Ovary (tissue), 9 donors: Measurements from ENCODE around the gene ATP8B1. TPM values are rescaled to one million over a fixed set of nuclear protein-coding genes. Genes with fewer than 3 reads are reported as not detected.

Experiments
- DNase-seq, 5 donors: peaks; one replicate each; pipeline ENCODE4 v3.0.0-alpha.2; 2019 to 2020
- H3K27ac ChIP-seq, 2 donors: fragments of 200-600 bp; one replicate each; pipeline versions ENCODE4 v1.5.1 to v1.8.0; 2019 to 2022
- H3K27me3 ChIP-seq: fragments of 200-600 bp; one replicate; pipeline ENCODE4 v1.8.0; 2022
- H3K36me3 ChIP-seq: fragments of 200-600 bp; sonication (generic); one replicate; pipeline ENCODE4 v1.5.1; 2019
- H3K4me1 ChIP-seq: one replicate; pipeline ENCODE4 v1.8.1; 2013; ENCODE audit warnings: mild to moderate bottlenecking, moderate library complexity; ENCODE audit not compliant: insufficient read depth
- H3K4me3 ChIP-seq: fragments of 200-600 bp; sonication (generic); one replicate; pipeline ENCODE4 v1.5.1; 2017
- H3K9me3 ChIP-seq, 2 donors: fragments of 200-600 bp in 1 of 2; sonication (generic) in 1 of 2; one replicate each; pipeline versions ENCODE4 v1.5.1 to v1.8.1; 2013 to 2019; ENCODE audit warnings: mild to moderate bottlenecking in 1 of 2, moderate library complexity in 1 of 2
- EP300 ChIP-seq: sonication (generic); formaldehyde crosslinking; IDR thresholded peaks from one replicate; pipeline ENCODE4 v1.6.1; 2017; ENCODE audit warnings: antibody characterized with exemption
- POLR2A ChIP-seq: fragments of 450-650 bp; IDR thresholded peaks from one replicate; pipeline ENCODE4 v1.6.1; 2017; ENCODE audit warnings: antibody characterized with exemption, mild to moderate bottlenecking, moderate library complexity
- WGBS, 3 donors: extraction: QIAGEN DNeasy Blood & Tissue Kit in 1 of 3; methylation state at CpG; one replicate each; pipeline versions ENCODE4 v1.1.5 to v1.1.7; 2013 to 2017; 5-methylcytosine and 5-hydroxymethylcytosine counted together
- intact Hi-C, 4 donors: fragments of 100-400 bp; cut with DNase I; formaldehyde crosslinking; loops; one replicate each; pipeline versions ENCODE4 v1.11.0 to v1.15.1; 2022 to 2023
- polyA plus RNA-seq, 2 donors: library from polyadenylated mRNA; stranded (reverse); fragments of 200-250 nt in 1 of 2; fragments of 350-450 nt in 1 of 2; fragmentation: Illumina TruSeq in 1 of 2; extraction: RNeasy Lipid Tissue Mini Kit (QIAGEN cat#74804) in 1 of 2; gene quantifications; one replicate each; pipeline ENCODE4 v1.2.3, GENCODE V29; 2013 to 2014
- total RNA-seq, 7 donors: library from RNA; depleted of rRNA in 2 of 7; stranded (reverse); fragments of >200 nt in 2 of 7; fragmentation: NEBNext Ultra II Directional in 3 of 7; extraction: Animal tissue kit (Norgen Biotek cat#: 25700) in 3 of 7; gene quantifications; one replicate each; pipeline versions ENCODE4 v1.1.0 to v1.2.4, GENCODE V29; 2016 to 2023
- TF ChIP-seq, protein P1 (sequence below), 3 donors: fragments of 450-650 bp in 2 of 3; fragments of 200-600 bp in 1 of 3; IDR thresholded peaks; one replicate each; pipeline versions ENCODE4 v1.5.1 to v1.8.0; 2016 to 2022; ENCODE audit warnings: antibody characterized with exemption in 3 of 3, mild to moderate bottlenecking in 1 of 3
- donor health status: DM: no; HTN: no; CAD: no; lungs with moderate emphysema.
- donor health status: DM: no; HTN: no; CAD: no.
- donor health status: Bipolar disorder and iron deficiency.
- donor health status: DM: yes; HTN: yes; CAD: no.
- donor health status: DM: no; HTN: no; CAD: no.
- donor health status: DM: yes; HTN: yes; CAD: no.

Gene ATP8B1
- total and polyA plus RNA-seq, 9 donors, result 1.4 to 13.2 (median 5.2) TPM

DNA sequence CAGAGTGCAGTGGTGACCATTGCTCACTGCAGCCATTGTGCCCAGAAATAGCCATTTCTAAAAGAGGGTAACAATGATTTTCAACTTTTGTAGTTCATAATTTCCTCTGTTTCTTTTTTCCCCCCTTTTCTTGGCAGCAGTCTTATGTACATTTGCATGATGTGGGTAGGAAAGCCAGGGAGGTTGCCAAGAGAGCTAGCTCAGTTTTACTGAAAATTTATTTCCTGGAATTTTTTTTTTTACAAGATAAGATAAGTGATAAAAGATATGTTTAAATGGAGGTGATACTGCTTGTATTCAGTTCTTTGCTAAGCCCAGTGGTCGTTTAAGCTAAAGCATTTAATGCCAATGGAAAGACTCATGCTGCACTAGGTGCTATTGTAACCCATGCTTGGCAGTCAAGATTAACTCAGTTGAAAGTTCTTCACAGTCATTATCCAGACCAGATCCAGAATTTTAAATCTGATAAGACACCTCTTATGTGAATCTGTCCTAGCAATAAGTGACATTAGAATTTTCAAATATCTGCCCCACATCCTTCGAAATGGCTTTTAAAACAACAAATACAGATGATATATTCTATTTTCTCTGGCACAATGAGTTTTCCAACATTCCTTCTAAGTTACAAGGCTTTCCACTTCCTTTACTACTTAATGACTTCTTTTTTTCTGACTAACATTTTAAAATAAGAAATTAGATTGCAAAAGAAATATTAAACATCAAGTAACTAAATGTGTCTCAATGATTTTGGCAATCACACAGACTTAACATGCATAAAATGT lies 4.4 kb upstream of the ATP8B1 start:
- WGBS, 3 donors, result 8 to 19% (median 16%) methylated on average over 2 of the region's 2 CpGs
- Histone ChIP-seq H3K36me3 (no peaks in the 10 kb centered on the region), H3K9me3 (no peaks in the 10 kb centered on the region), H3K4me3 (no peak overlapping the region), H3K27ac (no peak overlapping the region), H3K27me3 (no peaks in the 10 kb centered on the region), H3K4me1 (peaks cover 4% of the 10 kb centered on the region)
- TF ChIP-seq POLR2A, result no peak
- TF ChIP-seq EP300, result no peak
- TF ChIP-seq, protein P1, sequence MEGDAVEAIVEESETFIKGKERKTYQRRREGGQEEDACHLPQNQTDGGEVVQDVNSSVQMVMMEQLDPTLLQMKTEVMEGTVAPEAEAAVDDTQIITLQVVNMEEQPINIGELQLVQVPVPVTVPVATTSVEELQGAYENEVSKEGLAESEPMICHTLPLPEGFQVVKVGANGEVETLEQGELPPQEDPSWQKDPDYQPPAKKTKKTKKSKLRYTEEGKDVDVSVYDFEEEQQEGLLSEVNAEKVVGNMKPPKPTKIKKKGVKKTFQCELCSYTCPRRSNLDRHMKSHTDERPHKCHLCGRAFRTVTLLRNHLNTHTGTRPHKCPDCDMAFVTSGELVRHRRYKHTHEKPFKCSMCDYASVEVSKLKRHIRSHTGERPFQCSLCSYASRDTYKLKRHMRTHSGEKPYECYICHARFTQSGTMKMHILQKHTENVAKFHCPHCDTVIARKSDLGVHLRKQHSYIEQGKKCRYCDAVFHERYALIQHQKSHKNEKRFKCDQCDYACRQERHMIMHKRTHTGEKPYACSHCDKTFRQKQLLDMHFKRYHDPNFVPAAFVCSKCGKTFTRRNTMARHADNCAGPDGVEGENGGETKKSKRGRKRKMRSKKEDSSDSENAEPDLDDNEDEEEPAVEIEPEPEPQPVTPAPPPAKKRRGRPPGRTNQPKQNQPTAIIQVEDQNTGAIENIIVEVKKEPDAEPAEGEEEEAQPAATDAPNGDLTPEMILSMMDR (IDR thresholded peaks at IDR 0.05), result no peak
- DNase-seq, result no peak
- intact Hi-C loops, result no loop called here

DNA sequence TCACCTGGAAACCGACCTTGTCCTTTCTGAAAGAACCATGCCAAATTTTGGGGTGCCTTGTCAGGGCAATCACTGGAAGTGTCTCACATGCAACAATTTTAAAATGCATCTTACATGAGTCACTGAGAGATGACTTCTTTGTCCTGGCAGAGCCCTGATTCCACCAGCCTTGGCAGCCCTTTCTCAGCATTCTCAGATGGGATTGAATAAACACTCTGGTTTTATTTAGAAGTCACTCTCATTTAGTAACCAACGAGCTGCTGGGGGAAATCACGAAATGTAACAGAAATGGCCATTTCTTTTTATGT lies 3.8 kb upstream of the ATP8B1 start:
- TF ChIP-seq EP300, result no peak
- no peak for TF ChIP-seq POLR2A
- TF ChIP-seq, protein P1 (IDR thresholded peaks at IDR 0.05), result no peak
- Histone ChIP-seq H3K36me3 (no peaks in the 10 kb centered on the region), H3K4me3 (no peak overlapping the region), H3K27ac (no peak overlapping the region), H3K9me3 (no peaks in the 10 kb centered on the region), H3K27me3 (no peaks in the 10 kb centered on the region), H3K4me1 (peaks cover 8% of the 10 kb centered on the region)
- WGBS, 3 donors, result 37 to 41% (median 38%) methylated on average over 3 of the region's 3 CpGs
- intact Hi-C loops, result no loop called here
- DNase-seq, result no peak

DNA sequence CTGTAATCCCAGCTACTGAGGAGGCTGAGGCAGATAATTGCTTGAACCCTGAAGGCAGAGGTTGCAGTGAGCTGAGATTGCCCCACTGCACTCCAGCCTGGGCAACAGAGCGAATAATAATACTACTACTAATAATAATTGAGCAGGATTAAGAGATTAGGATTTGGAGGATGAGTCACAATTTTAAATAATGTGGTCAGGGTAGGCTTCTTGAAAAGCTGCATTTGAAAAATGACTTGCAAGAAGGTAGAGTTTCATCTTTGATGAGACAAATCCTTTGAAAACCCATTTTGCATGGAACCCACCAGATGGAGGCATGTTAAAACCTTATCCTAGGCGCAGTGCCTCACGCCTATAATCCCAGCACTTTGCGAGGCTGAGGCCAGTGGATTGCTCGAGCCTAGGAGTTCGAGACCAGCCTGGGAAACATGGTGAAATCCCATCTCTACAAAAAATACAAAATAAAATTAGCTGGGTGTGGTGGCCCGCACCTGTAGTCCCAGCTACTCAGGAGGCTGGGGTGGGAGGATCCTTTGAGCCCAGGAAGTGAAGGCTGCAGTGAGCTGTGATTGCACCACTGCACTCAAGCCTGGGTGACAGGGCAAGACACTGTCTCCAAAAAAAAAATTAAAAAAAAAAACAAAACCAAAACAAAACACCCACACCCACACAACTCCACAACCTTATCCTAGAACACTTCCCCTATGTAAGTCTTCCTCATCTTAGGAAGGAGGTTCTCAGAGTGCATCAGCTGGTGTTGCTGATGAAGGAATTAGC lies 3.3 kb upstream of the ATP8B1 start:
- Histone ChIP-seq H3K27ac (no peak overlapping the region), H3K36me3 (no peaks in the 10 kb centered on the region), H3K27me3 (no peaks in the 10 kb centered on the region), H3K4me1 (peaks cover 8% of the 10 kb centered on the region), H3K9me3 (no peaks in the 10 kb centered on the region), H3K4me3 (no peak overlapping the region)
- no peak for TF ChIP-seq EP300
- TF ChIP-seq, protein P1 (IDR thresholded peaks at IDR 0.05), result no peak
- no peak for TF ChIP-seq POLR2A
- DNase-seq, result no peak
- intact Hi-C loops, result no loop called here
- WGBS, 3 donors, result 65 to 95% (median 94%) methylated on average over 7 of the region's 7 CpGs

DNA sequence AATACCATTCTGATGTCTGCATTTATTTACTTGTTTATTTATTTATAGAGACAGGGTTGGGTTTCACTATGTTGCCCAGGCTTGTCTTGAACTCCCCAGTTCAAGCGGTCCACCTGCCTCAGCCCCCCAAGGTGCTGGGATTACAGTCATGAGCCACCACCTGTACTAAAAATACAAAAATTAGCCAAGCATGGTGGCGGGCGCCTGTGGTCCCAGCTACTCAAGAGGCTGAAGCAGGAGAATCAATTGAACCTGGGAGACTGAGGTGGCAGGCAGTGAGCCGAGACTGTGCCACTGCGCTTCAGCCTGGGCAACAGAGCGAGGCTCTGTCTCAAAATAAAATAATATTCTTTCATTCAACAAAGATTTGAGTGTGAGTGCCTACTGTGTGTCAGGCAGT lies 2.0 kb upstream of the ATP8B1 start:
- no peak for DNase-seq
- WGBS, 3 donors, result 96 to 98% (median 97%) methylated on average over 6 of the region's 6 CpGs
- TF ChIP-seq POLR2A (no peak), EP300 (no peak)
- TF ChIP-seq, protein P1 (IDR thresholded peaks at IDR 0.05), result no peak
- Histone ChIP-seq H3K27ac (no peak overlapping the region), H3K9me3 (no peaks in the 10 kb centered on the region), H3K36me3 (no peaks in the 10 kb centered on the region), H3K27me3 (no peaks in the 10 kb centered on the region), H3K4me3 (no peak overlapping the region), H3K4me1 (peaks cover 8% of the 10 kb centered on the region)
- intact Hi-C loops, result no loop called here
